Fibroblast of pulmonary artery (primary cell): ENCODE measurements around the gene ITGA11.

ENCODE experiments used
- DNase-seq: peaks from one replicate; pipeline ENCODE4 v3.0.0-alpha.2; 2010; ENCODE audit warnings: low read depth
- H3K4me3 ChIP-seq: replicated peaks from 2 replicates; pipeline ENCODE4 v1.5.1; 2011; ENCODE audit warnings: low read depth, mild to moderate bottlenecking, control low read depth, low read length, moderate library complexity
- CTCF ChIP-seq: IDR thresholded peaks from 2 replicates; pipeline ENCODE4 v1.5.1; 2011; ENCODE audit warnings: mild to moderate bottlenecking, control low read depth, low read length, inconsistent platforms; ENCODE audit errors: missing control alignments

ITGA11 gene

GRCh38 chr15:68421115-68421551 lies 10.8 kb downstream of the ITGA11 start:
- no peak for DNase-seq
- no peak overlapping the region for H3K4me3 ChIP-seq
- no peak for TF ChIP-seq CTCF

GRCh38 chr15:68420186-68420684 lies 11.7 kb downstream of the ITGA11 start:
- no peak for DNase-seq
- H3K4me3 ChIP-seq, result no peak overlapping the region
- TF ChIP-seq CTCF, result no peak

GRCh38 chr15:68419301-68420175 lies 12.4 kb downstream of the ITGA11 start:
- no peak for TF ChIP-seq CTCF

GRCh38 chr15:68418611-68419161 lies 13.3 kb downstream of the ITGA11 start:
- peak; percentile 84 for DNase-seq

More at GRCh38 chr15:68419301-68420175, 12.4 kb downstream of the ITGA11 start:
- no peak for DNase-seq
- no peak overlapping the region for H3K4me3 ChIP-seq

GRCh38 chr15:68417897-68418296 lies 14.1 kb downstream of the ITGA11 start:
- TF ChIP-seq CTCF, result no peak
- DNase-seq, result peak; percentile 50

More at GRCh38 chr15:68418611-68419161, 13.3 kb downstream of the ITGA11 start:
- TF ChIP-seq CTCF, result no peak
- no peak overlapping the region for H3K4me3 ChIP-seq

GRCh38 chr15:68417051-68417450 lies 14.9 kb downstream of the ITGA11 start:
- DNase-seq, result no peak

More at GRCh38 chr15:68417897-68418296, 14.1 kb downstream of the ITGA11 start:
- no peak overlapping the region for H3K4me3 ChIP-seq

More at GRCh38 chr15:68417051-68417450, 14.9 kb downstream of the ITGA11 start:
- no peak overlapping the region for H3K4me3 ChIP-seq
- no peak for TF ChIP-seq CTCF
